Spinal cord (tissue), 10 donors: Measurements from ENCODE around the gene IL18R1. TPM values are rescaled to one million over a fixed set of nuclear protein-coding genes. Genes with fewer than 3 reads are reported as not detected.

Experiments used
- DNase-seq, 6 donors: peaks; one replicate each; pipeline versions ENCODE4 v3.0.0 to v3.0.0-alpha.2; 2013 to 2015; ENCODE audit warnings: low spot score in 6 of 6, low read depth in 4 of 6
- H3K27ac ChIP-seq: one replicate; pipeline ENCODE4 v1.5.1; 2013; ENCODE audit warnings: low read depth, low read length, control low read depth
- H3K27me3 ChIP-seq: one replicate; pipeline ENCODE4 v1.6.1; 2013; ENCODE audit warnings: low read length; ENCODE audit not compliant: control insufficient read depth, insufficient read depth
- H3K36me3 ChIP-seq: one replicate; pipeline ENCODE4 v1.6.1; 2013; ENCODE audit warnings: low read length; ENCODE audit not compliant: control insufficient read depth, insufficient read depth
- H3K4me1 ChIP-seq: one replicate; pipeline ENCODE4 v1.6.1; 2013; ENCODE audit warnings: low read length; ENCODE audit not compliant: control insufficient read depth, insufficient read depth
- H3K4me3 ChIP-seq: one replicate; pipeline ENCODE4 v1.5.1; 2013; ENCODE audit warnings: low read depth, low read length, control low read depth
- H3K9me3 ChIP-seq: one replicate; pipeline ENCODE4 v1.6.1; 2013; ENCODE audit warnings: low read length; ENCODE audit not compliant: control insufficient read depth, insufficient read depth
- WGBS: methylation state at CpG from one replicate; pipeline ENCODE4 v1.1.5; 2013; ENCODE audit warnings: missing lambda C conversion rate; ENCODE audit not compliant: insufficient coverage; 5-methylcytosine and 5-hydroxymethylcytosine counted together
- long read RNA-seq, 4 donors: transcript quantifications; one replicate each; lab custom pipeline, GENCODE V29; 2026
- polyA plus RNA-seq, 2 donors: library from polyadenylated mRNA; unstranded; fragments of 120-200 nt; gene quantifications; one replicate each; pipeline ENCODE4 v1.2.1, GENCODE V29; 2013; ENCODE audit not compliant: insufficient read length in 2 of 2
- total RNA-seq, 2 donors: library from RNA; depleted of rRNA in 1 of 2; stranded (reverse); fragments of 120-200 nt in 1 of 2; fragments of >200 nt in 1 of 2; gene quantifications; one replicate each; pipeline versions ENCODE4 v1.2.3 to v1.2.4, GENCODE V29; 2013 to 2014
- donor health status: healthy.

IL18R1 gene, protein sequence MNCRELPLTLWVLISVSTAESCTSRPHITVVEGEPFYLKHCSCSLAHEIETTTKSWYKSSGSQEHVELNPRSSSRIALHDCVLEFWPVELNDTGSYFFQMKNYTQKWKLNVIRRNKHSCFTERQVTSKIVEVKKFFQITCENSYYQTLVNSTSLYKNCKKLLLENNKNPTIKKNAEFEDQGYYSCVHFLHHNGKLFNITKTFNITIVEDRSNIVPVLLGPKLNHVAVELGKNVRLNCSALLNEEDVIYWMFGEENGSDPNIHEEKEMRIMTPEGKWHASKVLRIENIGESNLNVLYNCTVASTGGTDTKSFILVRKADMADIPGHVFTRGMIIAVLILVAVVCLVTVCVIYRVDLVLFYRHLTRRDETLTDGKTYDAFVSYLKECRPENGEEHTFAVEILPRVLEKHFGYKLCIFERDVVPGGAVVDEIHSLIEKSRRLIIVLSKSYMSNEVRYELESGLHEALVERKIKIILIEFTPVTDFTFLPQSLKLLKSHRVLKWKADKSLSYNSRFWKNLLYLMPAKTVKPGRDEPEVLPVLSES
- 1 to 10 TPM; 1.2 to 2.1 TPM for total RNA-seq
- polyA plus RNA-seq = under 1 TPM; 0.59 to 0.71 TPM
- long read RNA-seq, donor 1 = 0 reads
- long read RNA-seq, donor 2 = 0 reads
- long read RNA-seq, donor 3 = 0 reads
- long read RNA-seq, donor 4 = 0 reads

DNA sequence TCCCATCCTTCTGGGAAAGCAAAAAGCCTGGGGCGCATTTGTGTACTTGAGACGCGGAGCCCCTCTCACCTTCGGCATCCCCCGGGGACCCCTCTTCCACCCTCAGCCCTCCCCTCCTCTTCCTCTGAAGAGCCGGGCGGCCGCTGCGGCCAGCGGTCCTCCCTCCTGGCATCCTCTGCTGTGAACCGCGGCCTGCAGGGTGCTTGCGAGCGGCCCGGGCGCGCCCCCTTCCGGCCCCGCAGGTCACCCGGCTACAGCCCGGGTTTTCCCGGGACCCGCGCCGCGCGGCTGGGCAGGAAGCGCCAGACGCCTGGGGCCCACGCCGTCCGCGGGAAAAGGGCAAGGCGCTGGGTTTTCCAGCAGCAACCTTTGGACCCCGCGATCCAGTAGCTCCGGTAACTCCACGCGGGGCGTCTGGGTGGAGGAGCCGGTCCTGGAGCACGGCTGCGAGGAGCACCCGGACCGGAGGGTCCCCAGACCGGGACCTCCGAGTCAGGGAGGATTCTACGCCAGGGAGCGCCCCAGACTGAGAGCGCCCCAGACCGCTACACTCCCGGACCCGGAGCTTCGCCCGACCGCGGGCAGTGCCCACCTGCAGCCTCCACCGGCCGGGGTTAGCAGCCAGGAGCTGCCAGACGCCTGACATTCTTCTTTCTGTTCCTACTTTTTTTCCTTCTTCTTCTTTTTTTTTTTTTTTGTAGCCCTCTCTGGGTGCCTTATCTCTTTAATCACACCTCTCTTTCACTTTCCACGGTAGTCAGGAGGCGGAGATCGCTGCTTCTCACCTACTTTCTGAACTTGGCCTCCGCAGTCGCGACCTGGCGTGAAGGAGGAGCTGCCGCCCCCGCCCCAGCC, at the start of gene IL18R1:
TSS of gene IL18R1 (plus strand) at position 271 of the 855 bp plus-strand sequence. CDS start 6,865 bp downstream, outside the sequence.
- peaks cover 5% of the 10 kb centered on the region for H3K27me3 ChIP-seq
- no peaks in the 10 kb centered on the region for H3K9me3 ChIP-seq
- no peaks in the 10 kb centered on the region for H3K36me3 ChIP-seq
- H3K4me3 ChIP-seq = peak within 1 kb of the TSS; percentile 59
- no peak within 1 kb of the TSS for H3K27ac ChIP-seq
- DNase-seq = peak in 5 of 6 donors; percentile 38 to 86 (median 50)
- WGBS = under 1% methylated on average over 63 of the region's 69 CpGs
- peaks cover 7% of the 10 kb centered on the region for H3K4me1 ChIP-seq

DNA sequence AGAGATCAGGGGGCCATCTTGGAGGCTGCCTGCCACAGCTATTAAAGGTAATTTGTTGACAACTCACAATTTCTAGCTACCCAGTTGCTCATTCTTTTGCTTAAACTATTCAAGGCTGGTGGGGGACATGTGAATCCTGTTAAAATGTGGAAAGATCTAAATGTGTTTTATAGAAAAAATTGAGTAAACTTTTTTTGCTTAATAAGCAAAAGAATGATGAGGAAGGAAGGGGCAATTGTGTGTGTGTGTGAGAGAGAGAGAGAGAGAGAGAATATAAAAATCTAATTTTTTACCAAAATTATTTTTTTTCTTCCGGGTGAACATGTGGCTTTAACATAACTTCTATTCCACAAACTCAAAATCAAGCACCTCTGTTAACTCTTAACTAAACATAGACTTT, 49.5 kb upstream of the IL18R1 start:
- Histone ChIP-seq H3K4me1 (no peaks in the 10 kb centered on the region), H3K4me3 (no peak overlapping the region), H3K27me3 (no peaks in the 10 kb centered on the region), H3K36me3 (no peaks in the 10 kb centered on the region), H3K27ac (no peak overlapping the region), H3K9me3 (no peaks in the 10 kb centered on the region)
- DNase-seq = no peak
- WGBS = no CpG with 5 or more reads among the region's 1 CpG

DNA sequence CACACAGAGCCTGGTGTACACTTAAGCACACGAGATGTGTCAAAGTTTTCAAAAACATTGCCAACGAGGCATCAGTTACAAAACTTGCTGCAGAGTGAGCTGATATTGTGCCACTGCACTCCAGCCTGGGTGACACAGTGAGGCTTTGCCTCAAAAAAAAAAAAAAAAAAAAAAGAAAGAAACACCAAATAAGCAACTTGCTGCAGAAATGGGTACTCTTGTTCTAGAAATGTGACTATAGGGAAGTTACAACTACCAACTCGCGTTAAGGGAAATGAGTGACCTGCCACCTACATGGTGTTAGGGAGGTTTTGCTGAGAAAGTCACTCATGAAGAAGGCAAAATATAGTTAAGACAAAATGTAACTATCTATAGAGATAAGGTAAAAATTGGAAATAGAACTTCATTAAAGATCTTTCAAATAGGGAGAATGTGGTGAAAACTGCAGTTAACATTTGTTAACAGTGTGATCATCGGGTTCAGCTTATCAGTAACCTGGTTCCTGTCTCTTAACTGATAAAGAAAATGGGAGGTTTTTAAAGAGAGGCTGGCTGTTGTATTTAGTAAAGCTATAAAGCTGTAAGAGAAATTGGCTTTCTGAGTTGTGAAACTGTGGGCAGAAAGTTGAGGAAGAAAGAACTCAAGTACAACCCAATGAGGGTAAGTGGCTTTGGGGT, 44.5 kb upstream of the IL18R1 start, which contains the start of gene IL1RL1:
TSS of gene IL1RL1 (plus strand) at position 600 of the 677 bp plus-strand sequence. CDS start 26,702 bp downstream, outside the sequence.
- no peak within 1 kb of the TSS for H3K27ac ChIP-seq
- no peak for DNase-seq
- no peak within 1 kb of the TSS for H3K4me3 ChIP-seq
- H3K4me1 ChIP-seq = no peaks in the 10 kb centered on the region
- H3K36me3 ChIP-seq = no peaks in the 10 kb centered on the region
- 88% methylated on average over 4 of the region's 5 CpGs for WGBS
- H3K27me3 ChIP-seq = no peaks in the 10 kb centered on the region
- no peaks in the 10 kb centered on the region for H3K9me3 ChIP-seq

DNA sequence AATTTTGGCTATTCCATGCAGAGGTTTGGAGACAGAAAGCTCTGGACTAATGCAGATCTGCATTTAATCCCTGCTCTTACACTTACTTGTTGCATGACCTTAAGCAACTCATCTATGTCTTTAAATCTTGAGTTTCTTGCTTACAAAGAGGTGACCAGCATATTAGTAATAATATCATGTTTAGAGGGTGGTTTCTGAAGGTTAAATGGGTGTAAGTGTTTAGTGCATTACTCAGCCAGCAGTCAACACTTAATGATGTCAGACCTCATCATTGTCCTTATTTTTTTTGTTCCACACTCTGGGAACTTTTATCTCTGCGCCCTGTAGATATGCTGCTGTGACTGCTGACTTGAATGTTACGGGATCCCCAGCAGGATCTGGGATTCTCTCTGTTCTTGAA, 42.6 kb upstream of the IL18R1 start:
- DNase-seq = no peak
- Histone ChIP-seq H3K27ac (no peak overlapping the region), H3K36me3 (no peaks in the 10 kb centered on the region), H3K9me3 (no peaks in the 10 kb centered on the region), H3K4me1 (no peaks in the 10 kb centered on the region), H3K4me3 (no peak overlapping the region), H3K27me3 (no peaks in the 10 kb centered on the region)
- WGBS = 78% methylated on average over 2 of the region's 2 CpGs

DNA sequence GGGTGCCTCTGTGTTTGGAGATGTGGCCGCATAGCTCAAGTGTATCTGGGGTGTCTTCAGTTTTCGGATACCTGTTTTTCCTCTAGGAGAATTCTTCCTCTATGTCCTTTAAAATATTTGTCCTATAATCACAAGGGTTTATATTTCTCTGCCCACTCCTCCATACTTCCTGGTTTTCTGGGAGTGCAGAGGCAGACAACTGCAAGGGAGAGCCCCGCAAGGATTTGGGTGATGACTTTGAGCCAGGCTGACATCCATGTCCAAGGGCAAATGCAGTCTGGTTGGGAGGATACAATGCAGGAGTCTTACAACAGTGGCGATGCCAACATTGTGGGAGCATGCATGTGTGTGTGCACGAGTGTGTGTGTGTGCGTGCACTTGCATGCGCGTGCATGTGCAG, 42.1 kb upstream of the IL18R1 start:
- no peaks in the 10 kb centered on the region for H3K36me3 ChIP-seq
- DNase-seq = no peak
- H3K4me1 ChIP-seq = no peaks in the 10 kb centered on the region
- H3K27ac ChIP-seq = no peak overlapping the region
- H3K9me3 ChIP-seq = no peaks in the 10 kb centered on the region
- H3K27me3 ChIP-seq = no peaks in the 10 kb centered on the region
- no peak overlapping the region for H3K4me3 ChIP-seq
- 98% methylated on average over 6 of the region's 8 CpGs for WGBS

DNA sequence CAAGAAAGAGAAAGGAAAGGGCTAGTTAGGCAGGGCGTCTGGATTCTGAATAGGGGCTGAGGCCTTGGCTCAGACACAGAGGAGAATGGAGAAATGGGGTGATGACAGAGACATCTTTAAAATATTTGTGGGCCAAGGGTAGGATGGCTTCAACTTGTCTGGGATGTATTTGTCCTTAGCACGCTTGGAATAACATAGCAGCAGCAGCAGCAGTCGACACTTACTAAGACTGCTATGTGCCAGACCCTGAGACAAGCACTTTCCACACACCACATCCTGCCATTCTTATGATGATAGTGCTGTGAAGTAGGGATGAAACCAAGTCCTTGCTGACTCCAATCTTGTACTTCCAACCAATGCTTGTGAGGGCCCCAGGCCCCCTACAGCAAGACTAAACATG, 41.6 kb upstream of the IL18R1 start:
- Histone ChIP-seq H3K27ac (no peak overlapping the region), H3K4me3 (no peak overlapping the region), H3K9me3 (no peaks in the 10 kb centered on the region), H3K36me3 (no peaks in the 10 kb centered on the region), H3K27me3 (no peaks in the 10 kb centered on the region), H3K4me1 (no peaks in the 10 kb centered on the region)
- 80% methylated on average over 1 of the region's 3 CpGs for WGBS
- DNase-seq = no peak

DNA sequence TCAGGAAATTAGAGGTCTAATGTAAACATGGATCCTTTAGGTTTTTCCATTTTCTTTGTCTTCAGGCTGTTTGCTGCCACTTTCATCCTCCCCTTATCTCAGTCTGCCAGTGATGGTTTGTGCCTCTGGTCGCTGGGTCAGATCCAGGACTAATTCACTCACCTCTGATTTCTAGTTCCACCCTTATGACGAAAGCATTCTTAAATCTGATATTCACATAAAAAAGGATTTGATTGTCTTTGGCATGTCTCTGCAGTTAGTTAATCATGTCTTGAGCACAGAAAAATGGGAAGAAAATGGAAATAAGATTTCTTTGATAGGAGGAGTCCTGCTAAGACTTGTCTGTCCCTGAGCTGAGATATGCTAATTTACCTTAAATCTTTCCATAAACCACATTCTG, 39.7 kb upstream of the IL18R1 start:
- Histone ChIP-seq H3K9me3 (no peaks in the 10 kb centered on the region), H3K4me3 (no peak overlapping the region)
- no CpG with 5 or more reads among the region's 2 CpGs for WGBS

DNA sequence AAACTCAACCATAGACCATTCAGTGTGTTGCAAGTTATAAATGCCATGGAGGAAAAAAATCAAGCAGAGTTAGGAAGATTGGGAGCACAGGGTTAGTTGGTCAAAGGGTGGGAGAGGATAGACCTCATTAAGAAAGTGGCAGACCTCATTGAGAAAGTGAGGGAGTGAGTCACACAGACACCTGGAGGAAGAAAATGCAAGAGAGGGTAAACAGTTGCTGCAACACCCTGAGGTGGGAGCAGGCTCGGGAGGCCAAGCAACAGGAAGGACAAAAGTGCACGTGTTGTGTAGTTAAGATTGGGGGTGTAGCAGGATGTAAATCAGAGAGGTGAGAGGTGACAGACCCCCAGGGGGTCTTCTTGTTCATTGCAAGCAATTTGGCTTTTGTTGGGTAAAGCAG, 37.9 kb upstream of the IL18R1 start:
- 18% methylated on average over 2 of the region's 2 CpGs for WGBS
- no peak for DNase-seq
- no peaks in the 10 kb centered on the region for H3K36me3 ChIP-seq
- H3K27me3 ChIP-seq = no peaks in the 10 kb centered on the region
- H3K4me3 ChIP-seq = no peak overlapping the region
- no peaks in the 10 kb centered on the region for H3K4me1 ChIP-seq
- no peak overlapping the region for H3K27ac ChIP-seq
- no peaks in the 10 kb centered on the region for H3K9me3 ChIP-seq

More for the DNA sequence above, 39.7 kb upstream of the IL18R1 start:
- Histone ChIP-seq H3K27me3 (no peaks in the 10 kb centered on the region), H3K36me3 (no peaks in the 10 kb centered on the region), H3K27ac (no peak overlapping the region), H3K4me1 (no peaks in the 10 kb centered on the region)
- DNase-seq = no peak

DNA sequence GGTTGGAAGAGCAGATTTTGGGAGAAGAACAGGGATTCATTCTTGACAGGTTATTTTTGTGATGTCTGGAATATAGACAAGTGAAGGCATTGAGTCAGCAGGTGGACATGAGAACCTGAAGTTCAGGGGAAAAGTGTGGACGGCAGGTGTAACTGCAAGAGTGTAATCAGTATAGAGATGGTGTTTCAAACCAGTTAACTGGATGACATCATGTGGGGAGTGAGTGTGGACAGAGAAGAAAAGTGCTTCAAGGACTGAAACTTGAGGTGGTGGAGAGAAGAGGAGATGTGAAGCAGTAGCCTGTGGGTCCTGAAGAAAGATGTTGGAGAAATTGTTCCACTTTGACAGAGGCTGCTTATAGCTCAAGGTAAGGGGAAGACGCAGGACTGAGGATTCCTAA, 37.2 kb upstream of the IL18R1 start:
- no peaks in the 10 kb centered on the region for H3K36me3 ChIP-seq
- WGBS = 100% methylated on average over 1 of the region's 2 CpGs

More for the DNA sequence above, 37.2 kb upstream of the IL18R1 start:
- Histone ChIP-seq H3K27me3 (no peaks in the 10 kb centered on the region), H3K9me3 (no peaks in the 10 kb centered on the region), H3K27ac (no peak overlapping the region), H3K4me3 (no peak overlapping the region), H3K4me1 (no peaks in the 10 kb centered on the region)
- no peak for DNase-seq
